Measurements from ENCODE around the gene SMAD6. TPM values are rescaled to one million over a fixed set of nuclear protein-coding genes. Genes with fewer than 3 reads are reported as not detected.
A peak's percentile ranks its signal among the peaks of the same experiment; 100 is the strongest.

Gene SMAD6
- total RNA-seq: 100 to 1,000 TPM in 1 of 4 donors, 10 to 100 TPM in 3; 59.3 to 118 (median 62.3) TPM

DNA sequence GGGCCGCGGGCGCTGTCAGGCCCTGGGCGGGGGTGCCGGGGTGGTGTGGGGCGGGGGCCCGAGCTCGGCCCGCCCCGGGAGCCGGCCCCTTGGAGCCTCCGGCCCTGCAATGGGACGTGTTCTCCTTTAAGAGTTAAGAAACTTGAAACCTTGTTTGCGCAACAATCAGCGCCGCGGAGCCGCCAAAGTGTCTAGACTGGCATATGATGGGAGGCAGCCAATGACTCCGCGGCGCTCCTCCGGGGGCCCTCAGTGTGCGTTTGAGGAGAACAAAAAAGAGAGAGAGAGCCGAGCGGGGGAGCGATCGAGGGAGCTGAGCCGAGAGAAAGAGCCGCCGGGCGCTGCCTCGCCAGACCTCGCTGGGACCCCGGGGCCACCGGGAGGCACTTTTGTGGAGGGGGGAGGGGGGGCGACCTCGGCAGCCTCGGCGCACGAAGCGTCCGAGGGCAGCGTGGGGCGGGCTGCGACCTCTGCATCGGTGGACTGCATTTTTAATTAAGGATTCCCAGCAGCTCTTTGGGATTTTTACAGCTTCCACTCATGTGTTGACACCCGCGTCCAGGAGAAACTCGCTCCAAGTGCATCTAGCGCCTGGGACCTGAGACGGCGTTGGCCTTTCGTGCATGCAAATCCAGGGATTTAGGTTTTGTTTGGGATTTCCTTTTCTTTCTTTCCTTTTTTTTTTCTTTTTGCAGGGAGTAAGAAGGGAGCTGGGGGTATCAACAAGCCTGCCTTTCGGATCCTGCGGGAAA lies at the start of gene SMAD6:
TSS of gene SMAD6 (plus strand) at position 202 of the 752 bp plus-strand sequence. CDS start 1,023 bp downstream, outside the sequence.
- WGBS, 2 donors: 1% methylated on average over 33 to 41 of the region's 55 CpGs
- H3K9me3 ChIP-seq: no peaks in the 10 kb centered on the region
- no peaks in the 10 kb centered on the region for H3K36me3 ChIP-seq
- H3K4me3 ChIP-seq (replicated peaks in 1 of 3): peak within 1 kb of the TSS; percentile 45 to 80 (median 72)
- TF ChIP-seq POLR2A (IDR thresholded peaks at IDR 0.05): peak; percentile 68 to 96
- peak in 1 of 6 experiments; percentile 24 for TF ChIP-seq CTCF (IDR thresholded peaks at IDR 0.05)
- H3K27ac ChIP-seq: peak within 1 kb of the TSS; percentile 78 to 87 (median 82)
- peak; percentile 99 for DNase-seq
- intact Hi-C loops (cut with DNase I): loop anchor here (5.0 kb wide), 2 partner anchors 70 to 145 kb away; no protein-coding TSS in a partner anchor
- peaks cover 28 to 34% of the 10 kb centered on the region in 2 donors for H3K4me1 ChIP-seq
- no peaks in the 10 kb centered on the region for H3K27me3 ChIP-seq

GRCh38 chr15:66652806-66653205 lies 49.2 kb upstream of the SMAD6 start:
- peaks cover 4% of the 10 kb centered on the region for H3K27me3 ChIP-seq
- no peak overlapping the region for H3K27ac ChIP-seq
- intact Hi-C loops (cut with DNase I): no loop called here
- H3K4me3 ChIP-seq (replicated peaks in 1 of 3): no peak overlapping the region
- H3K9me3 ChIP-seq: no peaks in the 10 kb centered on the region
- H3K4me1 ChIP-seq: peaks cover 0 to 30% of the 10 kb centered on the region in 2 donors
- H3K36me3 ChIP-seq: no peaks in the 10 kb centered on the region
- no peak for TF ChIP-seq CTCF (IDR thresholded peaks at IDR 0.05)
- no peak for TF ChIP-seq POLR2A (IDR thresholded peaks at IDR 0.05)
- no peak for DNase-seq
- 82 to 97% methylated on average over 2 to 3 of the region's 3 CpGs for WGBS, 2 donors

DNA sequence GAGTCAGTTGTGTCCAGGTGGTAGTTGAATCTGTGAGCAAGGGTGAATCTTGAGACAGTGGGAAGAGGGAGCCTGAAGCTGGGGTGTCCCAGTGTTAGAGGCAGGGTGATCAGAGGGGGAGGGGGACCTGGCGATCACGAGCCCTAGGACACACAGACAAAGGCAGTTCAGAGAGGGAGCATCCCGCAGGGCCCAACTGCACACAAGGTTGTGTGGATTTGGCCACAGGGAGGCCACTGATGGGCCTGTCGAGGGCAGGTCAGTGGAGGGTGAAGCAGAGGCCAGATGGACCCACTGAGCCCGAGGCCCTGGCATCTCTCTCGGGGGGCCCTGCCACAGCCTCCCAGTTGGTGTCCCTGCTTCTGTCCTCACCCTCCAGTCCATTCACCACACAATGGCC lies 48.6 kb upstream of the SMAD6 start:
- Histone ChIP-seq H3K27me3 (peaks cover 4% of the 10 kb centered on the region), H3K9me3 (no peaks in the 10 kb centered on the region), H3K4me1 (peaks cover 0 to 33% of the 10 kb centered on the region in 2 donors), H3K27ac (no peak overlapping the region), H3K36me3 (no peaks in the 10 kb centered on the region), H3K4me3 (replicated peaks in 1 of 3) (no peak overlapping the region)
- DNase-seq: no peak
- intact Hi-C loops (cut with DNase I): no loop called here
- TF ChIP-seq CTCF (IDR thresholded peaks at IDR 0.05) (no peak), POLR2A (IDR thresholded peaks at IDR 0.05) (no peak)
- WGBS, 2 donors: 86 to 90% methylated on average over 6 of the region's 6 CpGs

DNA sequence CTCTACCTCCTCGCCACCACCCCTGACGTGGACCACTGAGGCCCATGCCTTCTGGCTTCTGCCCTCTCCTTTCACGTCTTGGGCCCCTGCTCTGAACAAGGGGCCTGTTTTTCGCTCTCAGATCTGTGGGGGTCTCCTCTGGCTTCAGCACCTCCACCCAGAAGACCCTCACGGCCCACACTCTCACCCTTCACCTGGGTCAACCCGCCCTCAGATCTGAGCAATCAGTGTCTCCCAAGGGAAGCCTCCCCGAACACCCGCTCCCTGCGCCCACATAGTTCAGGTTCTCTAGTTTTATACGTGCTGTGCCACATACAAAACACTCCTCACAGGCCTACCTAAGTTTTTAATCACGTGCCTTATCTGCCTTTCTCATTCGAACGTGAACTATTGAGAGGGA lies 48.2 kb upstream of the SMAD6 start:
- no peaks in the 10 kb centered on the region for H3K9me3 ChIP-seq
- 89 to 92% methylated on average over 13 of the region's 13 CpGs for WGBS, 2 donors
- no peak for DNase-seq
- H3K36me3 ChIP-seq: no peaks in the 10 kb centered on the region
- intact Hi-C loops (cut with DNase I): no loop called here
- no peak overlapping the region for H3K4me3 ChIP-seq (replicated peaks in 1 of 3)
- H3K4me1 ChIP-seq: peaks cover 0 to 33% of the 10 kb centered on the region in 2 donors
- no peak for TF ChIP-seq CTCF (IDR thresholded peaks at IDR 0.05)
- TF ChIP-seq POLR2A (IDR thresholded peaks at IDR 0.05): no peak
- H3K27me3 ChIP-seq: peaks cover 4% of the 10 kb centered on the region
- H3K27ac ChIP-seq: no peak overlapping the region

DNA sequence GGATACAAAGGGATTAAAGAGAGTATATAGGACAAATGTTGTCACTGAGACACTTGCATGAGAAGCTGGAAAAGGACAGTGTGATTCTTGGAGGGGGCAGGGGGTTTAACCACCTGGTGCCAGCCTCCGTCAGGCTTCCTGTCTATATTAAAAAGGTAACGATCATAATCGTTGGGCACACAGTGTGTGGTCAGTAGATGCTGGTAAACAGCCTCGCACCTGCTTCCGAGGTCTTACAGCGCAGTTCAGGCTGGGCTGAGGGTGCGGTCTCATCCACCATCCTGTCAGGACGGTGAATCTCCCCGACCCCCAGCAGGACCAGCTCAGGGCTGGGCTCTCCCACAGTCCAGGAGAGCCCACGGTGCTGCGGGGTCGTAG lies 47.7 kb upstream of the SMAD6 start:
- 38 to 65% methylated on average over 6 to 11 of the region's 12 CpGs for WGBS, 2 donors
- no peaks in the 10 kb centered on the region for H3K36me3 ChIP-seq
- peaks cover 4% of the 10 kb centered on the region for H3K27me3 ChIP-seq
- intact Hi-C loops (cut with DNase I): no loop called here
- no peak for TF ChIP-seq CTCF (IDR thresholded peaks at IDR 0.05)
- no peak for TF ChIP-seq POLR2A (IDR thresholded peaks at IDR 0.05)
- peaks cover 0 to 33% of the 10 kb centered on the region in 2 donors for H3K4me1 ChIP-seq
- no peaks in the 10 kb centered on the region for H3K9me3 ChIP-seq
- DNase-seq: no peak
- H3K27ac ChIP-seq: peak overlapping the region; percentile 46 to 75 (median 48)
- no peak overlapping the region for H3K4me3 ChIP-seq (replicated peaks in 1 of 3)
